HEK293 (cell line): Measurements from ENCODE around the gene LCN10.
"Not testable (repeated sequence)": the region's sequence is repeated elsewhere in the genome, so short reads cannot be mapped to it uniquely, and the experiment has no call there.

Experiments
- CTCF ChIA-PET: fragments of 350-600 bp; formaldehyde crosslinking; extraction: SDS; loops from one replicate; lab custom pipeline; 2021; ENCODE audit warnings: antibody characterized with exemption; lab: Yijun Ruan, JAX
- POLR2A ChIA-PET: fragments of 300-600 bp; formaldehyde crosslinking; extraction: SDS; loops from one replicate; lab custom pipeline; 2020; ENCODE audit warnings: antibody characterized with exemption, inconsistent platforms; lab: Yijun Ruan, JAX
- H3K27ac ChIP-seq: fragments of 200-500 bp; sonication (Bioruptor generic); 2 replicates; pipeline ENCODE4 v1.5.1; 2014; ENCODE audit warnings: low read depth, low read length, control low read depth, inconsistent platforms; ENCODE audit errors: extremely low read depth
- H3K36me3 ChIP-seq, 2 experiments: fragments of 200-500 bp in 1 of 2; sonication (Bioruptor generic) in 1 of 2; 1 replicate in 1 of 2; 2 replicates in 1 of 2; pipeline ENCODE4 v1.5.1; 2014 to 2017; ENCODE audit warnings: inconsistent platforms in 2 of 2, low read length in 2 of 2; ENCODE audit not compliant: control insufficient read depth in 2 of 2, insufficient read depth in 1 of 2
- H3K4me1 ChIP-seq: fragments of 200-500 bp; sonication (Bioruptor generic); 2 replicates; pipeline ENCODE4 v1.5.1; 2014; ENCODE audit warnings: mild to moderate bottlenecking, low read length, inconsistent platforms; ENCODE audit not compliant: control insufficient read depth, insufficient read depth
- H3K4me3 ChIP-seq: 2 replicates; pipeline ENCODE4 v1.5.1; 2011; ENCODE audit warnings: low read depth, mild to moderate bottlenecking, control low read depth, low read length, moderate library complexity
- H3K9me3 ChIP-seq: fragments of 200-500 bp; sonication (Bioruptor generic); 2 replicates; pipeline ENCODE4 v1.5.1; 2014; ENCODE audit warnings: low read depth, low read length, inconsistent platforms; ENCODE audit not compliant: control insufficient read depth, insufficient read depth
- CTCF ChIP-seq: fragments of 450-650 bp; formaldehyde crosslinking; IDR thresholded peaks from 2 replicates; pipeline ENCODE4 v1.5.1; 2016; ENCODE audit warnings: missing biosample characterization, missing genetic modification characterization
- EGR2 ChIP-seq: fragments of 450-650 bp; formaldehyde crosslinking; IDR thresholded peaks from 2 replicates; pipeline ENCODE4 v1.5.1; 2016; ENCODE audit warnings: low read depth, missing biosample characterization, missing genetic modification characterization
- GLIS1 ChIP-seq: fragments of 450-650 bp; formaldehyde crosslinking; IDR thresholded peaks from 2 replicates; pipeline ENCODE4 v1.5.1; 2016; ENCODE audit warnings: missing biosample characterization, missing genetic modification characterization
- GLIS2 ChIP-seq: fragments of 450-650 bp; formaldehyde crosslinking; IDR thresholded peaks from 2 replicates; pipeline ENCODE4 v1.5.1; 2016; ENCODE audit warnings: missing biosample characterization, missing genetic modification characterization
- IKZF3 ChIP-seq: fragments of 450-650 bp; IDR thresholded peaks from 2 replicates; pipeline ENCODE4 v1.5.0; 2018; ENCODE audit warnings: missing biosample characterization, mild to moderate bottlenecking, missing genetic modification characterization, moderate library complexity
- KLF1 ChIP-seq: fragments of 450-650 bp; formaldehyde crosslinking; IDR thresholded peaks from 2 replicates; pipeline ENCODE4 v1.5.1; 2016; ENCODE audit warnings: missing biosample characterization, missing genetic modification characterization
- PATZ1 ChIP-seq: fragments of 450-650 bp; formaldehyde crosslinking; IDR thresholded peaks from 2 replicates; pipeline ENCODE4 v1.5.1; 2016; ENCODE audit warnings: missing biosample characterization, missing genetic modification characterization
- PRDM10 ChIP-seq: fragments of 450-650 bp; formaldehyde crosslinking; IDR thresholded peaks from 2 replicates; pipeline ENCODE4 v1.5.1; 2016; ENCODE audit warnings: missing biosample characterization, missing genetic modification characterization
- SP2 ChIP-seq: fragments of 450-650 bp; formaldehyde crosslinking; IDR thresholded peaks from 2 replicates; pipeline ENCODE4 v1.5.1; 2016; ENCODE audit warnings: missing biosample characterization, missing genetic modification characterization
- SP3 ChIP-seq: fragments of 450-650 bp; formaldehyde crosslinking; IDR thresholded peaks from 2 replicates; pipeline ENCODE4 v1.5.1; 2016; ENCODE audit warnings: missing biosample characterization, missing genetic modification characterization
- ZBTB17 ChIP-seq: fragments of 450-650 bp; formaldehyde crosslinking; IDR thresholded peaks from 2 replicates; pipeline ENCODE4 v1.5.1; 2016; ENCODE audit warnings: missing biosample characterization, missing genetic modification characterization
- ZBTB8A ChIP-seq: fragments of 450-650 bp; formaldehyde crosslinking; IDR thresholded peaks from 2 replicates; pipeline ENCODE4 v1.5.1; 2016; ENCODE audit warnings: missing biosample characterization, missing genetic modification characterization
- ZFHX2 ChIP-seq: fragments of 450-650 bp; formaldehyde crosslinking; conservative IDR thresholded peaks from 2 replicates; pipeline ENCODE4 v1.5.1; 2016; ENCODE audit warnings: missing biosample characterization, missing genetic modification characterization
- ZFP69B ChIP-seq: fragments of 450-650 bp; formaldehyde crosslinking; IDR thresholded peaks from 2 replicates; pipeline ENCODE4 v1.5.1; 2016; ENCODE audit warnings: missing biosample characterization, missing genetic modification characterization
- ZNF2 ChIP-seq: fragments of 450-650 bp; formaldehyde crosslinking; IDR thresholded peaks from 2 replicates; pipeline ENCODE4 v1.5.1; 2016; ENCODE audit warnings: missing biosample characterization, missing genetic modification characterization
- ZNF335 ChIP-seq: fragments of 450-650 bp; formaldehyde crosslinking; conservative IDR thresholded peaks from 2 replicates; pipeline ENCODE4 v1.5.1; 2016; ENCODE audit warnings: missing biosample characterization, missing genetic modification characterization
- ZNF366 ChIP-seq: fragments of 450-650 bp; formaldehyde crosslinking; conservative IDR thresholded peaks from 2 replicates; pipeline ENCODE4 v1.5.1; 2016; ENCODE audit warnings: missing biosample characterization, missing genetic modification characterization
- ZNF394 ChIP-seq: fragments of 450-650 bp; formaldehyde crosslinking; IDR thresholded peaks from 2 replicates; pipeline ENCODE4 v1.5.1; 2016; ENCODE audit warnings: missing biosample characterization, missing genetic modification characterization, mild to moderate bottlenecking, moderate library complexity, borderline replicate concordance
- ZNF600 ChIP-seq: fragments of 450-650 bp; formaldehyde crosslinking; IDR thresholded peaks from 2 replicates; pipeline ENCODE4 v1.5.1; 2016; ENCODE audit warnings: missing biosample characterization, missing genetic modification characterization
- ZNF654 ChIP-seq: fragments of 450-650 bp; formaldehyde crosslinking; IDR thresholded peaks from 2 replicates; pipeline ENCODE4 v1.5.1; 2016; ENCODE audit warnings: low read depth, missing biosample characterization, missing genetic modification characterization
- ZNF660 ChIP-seq: fragments of 450-650 bp; IDR thresholded peaks from 2 replicates; pipeline ENCODE4 v1.5.1; 2018; ENCODE audit warnings: missing biosample characterization, mild to moderate bottlenecking, missing genetic modification characterization
- ZNF692 ChIP-seq: fragments of 450-650 bp; formaldehyde crosslinking; IDR thresholded peaks from 2 replicates; pipeline ENCODE4 v1.5.1; 2016; ENCODE audit warnings: missing biosample characterization, missing genetic modification characterization
- ZXDB ChIP-seq: fragments of 450-650 bp; formaldehyde crosslinking; IDR thresholded peaks from 2 replicates; pipeline ENCODE4 v1.5.1; 2016; ENCODE audit warnings: missing biosample characterization, missing genetic modification characterization

Gene LCN10

GRCh38 chr9:136760834-136761544, 18.2 kb upstream of the LCN10 start:
- H3K36me3 ChIP-seq, H3K9me3 ChIP-seq, H3K27ac ChIP-seq, H3K4me3 ChIP-seq, H3K4me1 ChIP-seq: not testable (repeated sequence)
- ChIA-PET CTCF (interaction anchor here (0.6 to 5.9 kb wide), 22 partner anchors 10 to 367 kb away, joined by 3 to 54 read pairs (median 5); no protein-coding TSS in a partner anchor), POLR2A (interaction anchor here (0.6 to 1.4 kb wide), 3 partner anchors 33 to 46 kb away, joined by 3 to 14 read pairs (median 3); no protein-coding TSS in a partner anchor)
- peak; percentile 57 for TF ChIP-seq PATZ1 (tag by site-specific recombination)
- peak; percentile 69 for TF ChIP-seq CTCF (tag by site-specific recombination)
- peak; percentile 62; the same call in 1 of the 2 replicates for TF ChIP-seq ZBTB17 (tag by site-specific recombination)
- TF ChIP-seq ZNF366: 0 out of 2 replicates have a peak, but pooled peaks have one; percentile 32
- TF ChIP-seq ZNF335 (tag by site-specific recombination): peak; percentile 46; the same call in 1 of the 2 replicates
- TF ChIP-seq ZXDB (tag by site-specific recombination): peak; percentile 25; the same call in 1 of the 2 replicates
- TF ChIP-seq ZNF654 (tag by site-specific recombination): peak; percentile 64
- peak; percentile 69 for TF ChIP-seq ZNF692 (tag by site-specific recombination)
- TF ChIP-seq ZNF660 (tag by site-specific recombination): peak; percentile 76; the same call in 1 of the 2 replicates
- TF ChIP-seq ZBTB8A (tag by site-specific recombination): 0 out of 2 replicates have a peak, but pooled peaks have one; percentile 31
- TF ChIP-seq ZFP69B (tag by site-specific recombination): peak; percentile 71
- peak; percentile 98 for TF ChIP-seq EGR2
- TF ChIP-seq GLIS2: peak; percentile 44
- peak; percentile 19; the same call in 1 of the 2 replicates for TF ChIP-seq GLIS1 (tag by site-specific recombination)
- TF ChIP-seq IKZF3 (tag by site-specific recombination): 0 out of 2 replicates have a peak, but pooled peaks have one; percentile 37
- 0 out of 2 replicates have a peak, but pooled peaks have one; percentile 8 for TF ChIP-seq KLF1
- TF ChIP-seq SP2 (tag by site-specific recombination): peak; percentile 49
- peak; percentile 36; the same call in 1 of the 2 replicates for TF ChIP-seq ZNF600 (tag by site-specific recombination)
- 0 out of 2 replicates have a peak, but pooled peaks have one; percentile 9 for TF ChIP-seq ZNF394 (tag by site-specific recombination)
- peak; percentile 98 for TF ChIP-seq ZNF2 (tag by site-specific recombination)
- peak; percentile 99 for TF ChIP-seq ZFHX2 (tag by site-specific recombination)
- TF ChIP-seq SP3: 0 out of 2 replicates have a peak, but pooled peaks have one; percentile 37
- TF ChIP-seq PRDM10 (tag by site-specific recombination): peak; percentile 54
